Left lung (tissue), 10 donors: Measurements from ENCODE around the gene CEP70. TPM values are rescaled to one million over a fixed set of nuclear protein-coding genes. Genes with fewer than 3 reads are reported as not detected.
"Not testable (repeated sequence)": the region's sequence is repeated elsewhere in the genome, so short reads cannot be mapped to it uniquely, and the experiment has no call there.

Experiments used
- ATAC-seq: fragments of 200-7000 bp; cut with Tn5 transposase; one replicate; pipeline ENCODE4 v1.9.1; 2020; ENCODE audit warnings: moderate library complexity
- DNase-seq, 4 donors: peaks; one replicate each; pipeline ENCODE4 v3.0.0-alpha.2; 2013 to 2020
- H3K27ac ChIP-seq, 2 donors: fragments of 200-600 bp; sonication (generic) in 1 of 2; one replicate each; pipeline versions ENCODE4 v1.5.0 to v1.8.0; 2020 to 2021
- H3K27me3 ChIP-seq, 2 donors: fragments of 200-600 bp; sonication (generic) in 1 of 2; one replicate each; pipeline versions ENCODE4 v1.5.0 to v1.8.0; 2020 to 2021
- H3K36me3 ChIP-seq, 2 donors: fragments of 200-600 bp; sonication (generic) in 1 of 2; one replicate each; pipeline versions ENCODE4 v1.5.0 to v1.8.0; 2020 to 2021
- H3K4me1 ChIP-seq, 2 donors: fragments of 200-600 bp; one replicate each; pipeline ENCODE4 v1.8.0; 2021
- H3K4me3 ChIP-seq, 2 donors: fragments of 200-600 bp; sonication (generic) in 1 of 2; one replicate each; pipeline versions ENCODE4 v1.5.0 to v1.8.0; 2020 to 2021; ENCODE audit warnings: mild to moderate bottlenecking in 1 of 2
- H3K9me3 ChIP-seq, 2 donors: fragments of 200-600 bp; sonication (generic) in 1 of 2; one replicate each; pipeline versions ENCODE4 v1.5.0 to v1.8.0; 2020 to 2021
- intact Hi-C, 2 donors: fragments of 100-400 bp; cut with DNase I; formaldehyde crosslinking; loops; one replicate each; pipeline versions ENCODE4 v1.11.2 to v1.14.2; 2022
- polyA plus RNA-seq, 6 donors: library from polyadenylated mRNA; unstranded; fragments of 120-200 nt; gene quantifications; one replicate each; pipeline ENCODE4 v1.2.1, GENCODE V29; 2013; ENCODE audit not compliant: insufficient read length in 6 of 6
- total RNA-seq, 2 donors: library from RNA; stranded (reverse); fragmentation: NEBNext Ultra II Directional; extraction: Animal tissue kit (Norgen Biotek cat#: 25700); gene quantifications; one replicate each; pipeline ENCODE4 v1.2.1, GENCODE V29; 2021
- TF ChIP-seq, protein P1 (sequence below), 2 donors: fragments of 200-600 bp; sonication (generic) in 1 of 2; IDR thresholded peaks; one replicate each; pipeline versions ENCODE4 v1.5.0 to v1.8.0; 2021; ENCODE audit warnings: antibody characterized with exemption in 2 of 2
- donor health status: DM: no; HTN: yes; CAD: no.
- donor health status: DM: no; HTN: no; CAD: no.

CEP70 gene
- total and polyA plus RNA-seq, 8 donors = 31.2 to 65.4 (median 55.4) TPM

DNA sequence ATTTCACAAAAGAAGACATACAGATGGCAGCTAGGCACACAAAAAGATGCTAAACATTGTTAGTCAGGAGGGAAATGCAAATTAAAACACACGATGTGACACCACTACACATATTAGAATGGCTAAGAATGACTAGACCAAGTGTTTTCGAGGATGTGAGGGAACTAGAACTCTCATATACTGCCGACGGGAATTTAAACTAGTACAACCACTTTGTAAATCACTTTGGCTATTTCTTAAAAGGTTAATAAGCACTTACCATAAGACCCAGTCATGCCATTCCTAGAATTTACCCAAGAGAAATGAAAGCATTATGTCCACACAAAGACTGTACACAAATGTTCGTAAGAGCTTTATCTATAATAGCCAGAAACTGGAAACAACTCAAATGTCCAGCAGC is 5.6 kb downstream of the CEP70 start:
- TF ChIP-seq, protein P1, sequence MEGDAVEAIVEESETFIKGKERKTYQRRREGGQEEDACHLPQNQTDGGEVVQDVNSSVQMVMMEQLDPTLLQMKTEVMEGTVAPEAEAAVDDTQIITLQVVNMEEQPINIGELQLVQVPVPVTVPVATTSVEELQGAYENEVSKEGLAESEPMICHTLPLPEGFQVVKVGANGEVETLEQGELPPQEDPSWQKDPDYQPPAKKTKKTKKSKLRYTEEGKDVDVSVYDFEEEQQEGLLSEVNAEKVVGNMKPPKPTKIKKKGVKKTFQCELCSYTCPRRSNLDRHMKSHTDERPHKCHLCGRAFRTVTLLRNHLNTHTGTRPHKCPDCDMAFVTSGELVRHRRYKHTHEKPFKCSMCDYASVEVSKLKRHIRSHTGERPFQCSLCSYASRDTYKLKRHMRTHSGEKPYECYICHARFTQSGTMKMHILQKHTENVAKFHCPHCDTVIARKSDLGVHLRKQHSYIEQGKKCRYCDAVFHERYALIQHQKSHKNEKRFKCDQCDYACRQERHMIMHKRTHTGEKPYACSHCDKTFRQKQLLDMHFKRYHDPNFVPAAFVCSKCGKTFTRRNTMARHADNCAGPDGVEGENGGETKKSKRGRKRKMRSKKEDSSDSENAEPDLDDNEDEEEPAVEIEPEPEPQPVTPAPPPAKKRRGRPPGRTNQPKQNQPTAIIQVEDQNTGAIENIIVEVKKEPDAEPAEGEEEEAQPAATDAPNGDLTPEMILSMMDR (IDR thresholded peaks at IDR 0.05) = no peak
- H3K27ac ChIP-seq = peak overlapping the region in 1 of 2 donors; percentile 22
- ATAC-seq = peak; percentile 79
- intact Hi-C loops = no loop called here
- peaks cover 0 to 6% of the 10 kb centered on the region in 2 donors for H3K27me3 ChIP-seq
- no peaks in the 10 kb centered on the region for H3K9me3 ChIP-seq
- no peak overlapping the region for H3K4me3 ChIP-seq
- peak in 1 of 4 donors; percentile 10 for DNase-seq
- H3K36me3 ChIP-seq = no peaks in the 10 kb centered on the region
- H3K4me1 ChIP-seq = peaks cover 0 to 14% of the 10 kb centered on the region in 2 donors

DNA sequence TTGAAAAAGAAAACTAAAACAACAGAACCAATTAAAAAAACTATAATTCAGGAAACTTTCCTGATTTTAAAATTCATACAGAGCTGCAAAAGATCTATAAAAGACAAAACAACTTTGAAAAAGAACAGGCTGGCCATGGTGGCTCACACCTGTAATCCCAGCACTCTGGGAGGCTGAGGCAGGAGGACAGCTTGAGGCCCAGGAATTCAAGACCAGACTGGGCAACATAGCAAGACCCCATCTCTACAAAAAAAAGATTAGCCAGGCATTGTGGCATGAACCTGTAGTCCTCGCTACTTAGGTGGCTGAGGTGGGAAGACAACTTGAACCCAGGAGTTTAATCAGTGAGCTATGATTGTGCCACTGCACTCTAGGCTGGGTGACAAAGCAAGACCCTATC is 6.7 kb downstream of the CEP70 start:
- Histone ChIP-seq H3K9me3 (no peaks in the 10 kb centered on the region), H3K4me3 (no peak overlapping the region), H3K4me1 (peaks cover 0 to 4% of the 10 kb centered on the region in 2 donors), H3K27me3 (no peaks in the 10 kb centered on the region), H3K36me3 (no peaks in the 10 kb centered on the region), H3K27ac (no peak overlapping the region)
- DNase-seq (no peak), ATAC-seq (no peak)
- intact Hi-C loops = no loop called here
- TF ChIP-seq, protein P1 (IDR thresholded peaks at IDR 0.05) = no peak

DNA sequence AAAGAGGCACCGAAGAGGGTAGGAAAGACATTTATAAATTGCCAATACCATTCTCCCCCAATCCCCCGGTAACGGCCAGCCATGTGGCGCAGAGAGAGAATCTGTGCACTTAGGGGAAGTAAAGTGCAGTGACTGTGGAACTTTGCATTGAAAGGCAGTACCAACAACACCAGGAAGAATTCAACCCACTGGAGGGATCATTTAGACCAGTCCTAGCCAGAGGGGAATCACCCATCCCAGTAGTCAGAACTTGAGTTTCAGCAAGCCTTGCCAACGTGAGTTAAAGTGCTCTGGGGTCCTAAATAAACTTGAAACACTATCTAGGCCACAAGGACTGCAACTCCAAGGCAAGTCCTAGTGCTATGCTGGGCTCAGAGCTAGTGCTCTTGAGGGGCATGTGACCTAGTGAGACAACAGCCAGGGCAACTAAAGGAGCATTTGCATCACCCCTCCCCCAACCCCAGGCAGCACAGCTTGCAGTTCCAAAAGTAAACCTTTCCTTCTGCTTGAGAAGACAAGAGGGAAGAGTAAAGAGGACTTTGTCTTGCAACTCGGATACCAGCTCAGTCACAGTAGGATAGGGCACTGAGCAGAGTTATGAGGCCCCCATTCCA is 15.0 kb downstream of the CEP70 start:
- H3K27ac ChIP-seq = no peak overlapping the region
- peaks cover 0 to 2% of the 10 kb centered on the region in 2 donors for H3K36me3 ChIP-seq
- no peak overlapping the region for H3K4me3 ChIP-seq
- H3K9me3 ChIP-seq = peaks cover 0 to 1% of the 10 kb centered on the region in 2 donors
- DNase-seq (peak in 1 of 4 donors; percentile 55), ATAC-seq (peak; percentile 94)
- intact Hi-C loops = no loop called here
- no peaks in the 10 kb centered on the region for H3K27me3 ChIP-seq
- H3K4me1 ChIP-seq = peaks cover 0 to 7% of the 10 kb centered on the region in 2 donors
- TF ChIP-seq, protein P1 (IDR thresholded peaks at IDR 0.05) = no peak

DNA sequence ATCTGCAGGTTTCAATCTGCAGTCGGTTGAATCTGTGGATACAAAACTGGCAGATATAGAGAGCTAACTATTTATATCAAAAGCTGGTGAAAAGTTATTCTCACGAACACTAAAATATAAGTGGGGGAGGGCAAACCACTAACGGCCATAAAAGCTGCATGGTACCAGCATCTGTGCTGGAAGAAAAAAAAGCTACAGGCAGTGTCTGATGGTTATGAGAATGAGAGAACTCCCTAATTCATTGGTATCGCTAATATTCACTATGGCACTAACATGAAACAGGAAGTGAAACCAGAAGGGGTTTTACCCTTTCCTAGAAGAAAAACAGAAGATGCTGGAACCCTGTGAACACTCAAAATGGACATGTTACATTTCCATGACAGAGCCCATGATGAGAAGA is 15.9 kb downstream of the CEP70 start:
- Histone ChIP-seq H3K36me3 (peaks cover 0 to 6% of the 10 kb centered on the region in 2 donors), H3K27me3 (no peaks in the 10 kb centered on the region), H3K4me1 (peaks cover 0 to 7% of the 10 kb centered on the region in 2 donors), H3K4me3 (no peak overlapping the region), H3K27ac (no peak overlapping the region), H3K9me3 (peaks cover 0 to 5% of the 10 kb centered on the region in 2 donors)
- intact Hi-C loops = no loop called here
- no peak for DNase-seq
- TF ChIP-seq, protein P1 (IDR thresholded peaks at IDR 0.05) = no peak
- ATAC-seq = peak; percentile 38

DNA sequence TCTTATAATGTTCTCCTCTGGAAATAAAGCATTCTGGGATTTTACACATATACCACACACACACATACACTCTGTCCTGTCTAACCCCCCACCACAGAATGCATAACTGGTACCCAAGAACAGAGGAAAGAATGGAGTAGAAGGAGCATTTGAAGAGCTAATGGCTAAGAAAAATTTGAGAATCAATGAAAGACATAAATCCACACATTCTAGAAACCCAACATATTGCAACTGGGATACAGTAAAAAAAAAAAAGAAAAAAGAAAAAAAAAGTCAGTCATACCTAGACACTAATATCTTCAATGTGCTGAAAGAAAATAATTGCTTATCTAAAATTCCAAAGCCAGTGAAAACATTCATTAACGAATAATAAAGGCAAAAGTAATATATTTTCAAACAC is 20.9 kb downstream of the CEP70 start:
- intact Hi-C loops = no loop called here
- DNase-seq (no peak), ATAC-seq (no peak)
- Histone ChIP-seq H3K4me1 (peaks cover 0 to 4% of the 10 kb centered on the region in 2 donors), H3K27me3 (no peaks in the 10 kb centered on the region), H3K36me3 (peaks cover 0 to 6% of the 10 kb centered on the region in 2 donors), H3K27ac (no peak overlapping the region), H3K9me3 (peaks cover 0 to 5% of the 10 kb centered on the region in 2 donors), H3K4me3 (no peak overlapping the region)
- TF ChIP-seq, protein P1 (IDR thresholded peaks at IDR 0.05) = no peak

DNA sequence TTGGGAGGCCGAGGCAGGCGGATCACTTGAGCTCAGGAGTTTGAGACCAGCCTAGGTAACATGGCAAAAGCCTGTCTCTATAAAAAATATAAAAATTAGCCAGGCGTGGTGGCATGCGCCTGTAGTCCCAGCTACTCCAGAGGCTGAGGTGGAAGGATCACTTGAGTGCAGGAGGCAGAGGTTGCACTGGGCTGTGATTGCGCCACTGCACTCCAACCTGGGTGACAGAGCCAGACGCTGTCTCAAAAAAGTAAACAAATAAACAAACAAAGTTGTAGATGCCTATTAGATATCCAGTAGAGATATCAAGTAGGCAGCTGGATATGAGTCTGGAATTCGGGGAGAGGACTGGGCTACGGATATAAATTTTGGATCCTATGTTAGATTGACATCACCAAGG is 24.4 kb downstream of the CEP70 start:
- H3K4me1 ChIP-seq, DNase-seq, ATAC-seq, H3K27ac ChIP-seq, intact Hi-C loops, H3K27me3 ChIP-seq, H3K4me3 ChIP-seq, H3K9me3 ChIP-seq: not testable (repeated sequence)
- H3K36me3 ChIP-seq = peaks cover 0 to 11% of the 10 kb centered on the region in 2 donors
